ENCODE results near the gene HAVCR1. TPM values are rescaled to one million over a fixed set of nuclear protein-coding genes. Genes with fewer than 3 reads are reported as not detected.
A peak's percentile ranks its signal among the peaks of the same experiment; 100 is the strongest.

The HAVCR1 gene
- total and polyA plus RNA-seq, 8 donors: 0.21 to 0.92 (median 0.38) TPM; not detected in 1

GRCh38 chr5:157004893-157005551, 53.9 kb downstream of the HAVCR1 start:
- Histone ChIP-seq H3K36me3 (no peaks in the 10 kb centered on the region), H3K9me3 (peaks cover 0 to 19% of the 10 kb centered on the region in 2 donors), H3K27ac (no peak overlapping the region), H3K27me3 (no peaks in the 10 kb centered on the region), H3K4me1 (no peaks in the 10 kb centered on the region), H3K4me3 (no peak overlapping the region)
- no peak for TF ChIP-seq CTCF (IDR thresholded peaks at IDR 0.05)
- DNase-seq: no peak
- no peak for ATAC-seq
- intact Hi-C loops (cut with DNase I): no loop called here

- DNase-seq (no peak), ATAC-seq (no peak)
- H3K4me3 ChIP-seq: no peak overlapping the region
- no peaks in the 10 kb centered on the region for H3K4me1 ChIP-seq
- intact Hi-C loops (cut with DNase I): no loop called here
- TF ChIP-seq CTCF (IDR thresholded peaks at IDR 0.05): no peak
- no peak overlapping the region for H3K27ac ChIP-seq
- H3K27me3 ChIP-seq: no peaks in the 10 kb centered on the region
- H3K9me3 ChIP-seq: peaks cover 0 to 2% of the 10 kb centered on the region in 2 donors
- no peaks in the 10 kb centered on the region for H3K36me3 ChIP-seq
Observed at GRCh38 chr5:156991714-156992113, 67.2 kb downstream of the HAVCR1 start.

GRCh38 chr5:156984064-156984463, 74.9 kb downstream of the HAVCR1 start:
- no peaks in the 10 kb centered on the region for H3K36me3 ChIP-seq
- H3K9me3 ChIP-seq: no peaks in the 10 kb centered on the region
- H3K27me3 ChIP-seq: no peaks in the 10 kb centered on the region
- no peaks in the 10 kb centered on the region for H3K4me1 ChIP-seq
- H3K27ac ChIP-seq: no peak overlapping the region
- no peak for TF ChIP-seq CTCF (IDR thresholded peaks at IDR 0.05)
- intact Hi-C loops (cut with DNase I): no loop called here
- ATAC-seq: no peak
- peak in 1 of 4 donors; percentile 43 for DNase-seq
- no peak overlapping the region for H3K4me3 ChIP-seq

- H3K4me3 ChIP-seq: no peak overlapping the region
- DNase-seq (no peak), ATAC-seq (no peak)
- intact Hi-C loops (cut with DNase I): no loop called here
- no peak for TF ChIP-seq CTCF (IDR thresholded peaks at IDR 0.05)
- no peaks in the 10 kb centered on the region for H3K4me1 ChIP-seq
- no peaks in the 10 kb centered on the region for H3K27me3 ChIP-seq
- no peaks in the 10 kb centered on the region for H3K36me3 ChIP-seq
- H3K27ac ChIP-seq: no peak overlapping the region
- H3K9me3 ChIP-seq: no peaks in the 10 kb centered on the region
Observed at GRCh38 chr5:156981481-156981880, 77.4 kb downstream of the HAVCR1 start.

Other genes starting within 250 kb of the HAVCR1 start
- not detected for gene PPP1R2B, start 208.8 kb downstream of the HAVCR1 start, total RNA-seq
- gene PPP1R2B, start 208.8 kb downstream of the HAVCR1 start, polyA plus RNA-seq (ENCODE audit: insufficient read length in 6 of 6): under 1 TPM in 3 of 6 donors, not detected in 3; 0.09 to 0.14 (median 0.14) TPM
- under 1 TPM in 1 of 2 donors, not detected in 1; 0.32 TPM for gene TIMD4, start 95.9 kb downstream of the HAVCR1 start, total RNA-seq
- 1 to 10 TPM in 1 of 6 donors, under 1 TPM in 4, not detected in 1; 0.25 to 1.2 (median 0.64) TPM for gene TIMD4, start 95.9 kb downstream of the HAVCR1 start, polyA plus RNA-seq (ENCODE audit: insufficient read length in 6 of 6)
- gene HAVCR2, start 49.9 kb upstream of the HAVCR1 start, total RNA-seq: 10 to 100 TPM; 18.8 to 50.9 TPM
- gene HAVCR2, start 49.9 kb upstream of the HAVCR1 start, polyA plus RNA-seq (ENCODE audit: insufficient read length in 6 of 6): 1 to 10 TPM; 1.6 to 2.8 (median 2.3) TPM
- 10 to 100 TPM in 1 of 2 donors, 1 to 10 TPM in 1; 7.3 to 11.8 TPM for gene MED7, start 83.7 kb upstream of the HAVCR1 start, total RNA-seq
- gene MED7, start 83.7 kb upstream of the HAVCR1 start, polyA plus RNA-seq (ENCODE audit: insufficient read length in 6 of 6): 10 to 100 TPM; 17.0 to 18.9 (median 17.8) TPM
- gene GARIN3, start 107.1 kb upstream of the HAVCR1 start, total RNA-seq: not detected
- gene GARIN3, start 107.1 kb upstream of the HAVCR1 start, polyA plus RNA-seq (ENCODE audit: insufficient read length in 6 of 6): not detected
- gene ITK, start 121.7 kb upstream of the HAVCR1 start, total RNA-seq: 1 to 10 TPM; 1.8 to 8.1 TPM
- 1 to 10 TPM in 3 of 6 donors, under 1 TPM in 3; 0.49 to 1.1 (median 0.85) TPM for gene ITK, start 121.7 kb upstream of the HAVCR1 start, polyA plus RNA-seq (ENCODE audit: insufficient read length in 6 of 6)
- 10 to 100 TPM; 48.7 to 63.4 TPM for gene CYFIP2, start 207.0 kb upstream of the HAVCR1 start, total RNA-seq
- gene CYFIP2, start 207.0 kb upstream of the HAVCR1 start, polyA plus RNA-seq (ENCODE audit: insufficient read length in 6 of 6): 10 to 100 TPM; 25.6 to 31.4 (median 30.8) TPM

Measured in left lung (tissue), 10 donors.